Eye (tissue), 1 donor: ENCODE measurements around the gene AMMECR1.
"Not testable (repeated sequence)": the region's sequence is repeated elsewhere in the genome, so short reads cannot be mapped to it uniquely, and the experiment has no call there.

ENCODE experiments used
- DNase-seq: peaks from one replicate; pipeline ENCODE4 v3.0.0-alpha.2; 2015

AMMECR1 gene

GRCh38 chrX:110251961-110252360 is 65.9 kb downstream of the AMMECR1 start:
- no peak for DNase-seq

GRCh38 chrX:110251526-110251925 is 66.4 kb downstream of the AMMECR1 start:
- no peak for DNase-seq

- DNase-seq = no peak
Measured at GRCh38 chrX:110250847-110251246, 67.0 kb downstream of the AMMECR1 start.

GRCh38 chrX:110248578-110248977 is 69.3 kb downstream of the AMMECR1 start:
- no peak for DNase-seq

- DNase-seq = no peak
Measured at GRCh38 chrX:110245011-110245410, 72.9 kb downstream of the AMMECR1 start.

GRCh38 chrX:110242371-110242770 is 75.5 kb downstream of the AMMECR1 start:
- DNase-seq = no peak

- peak; percentile 1 for DNase-seq
Measured at GRCh38 chrX:110241816-110242215, 76.1 kb downstream of the AMMECR1 start.

- not testable (repeated sequence) for DNase-seq
Measured at GRCh38 chrX:110238259-110238658, 79.6 kb downstream of the AMMECR1 start.

- not testable (repeated sequence) for DNase-seq
Measured at GRCh38 chrX:110231485-110231884, 86.4 kb downstream of the AMMECR1 start.

- DNase-seq = not testable (repeated sequence)
Measured at GRCh38 chrX:110229497-110230111, 88.3 kb downstream of the AMMECR1 start.

- DNase-seq = no peak
Measured at GRCh38 chrX:110228453-110228852, 89.4 kb downstream of the AMMECR1 start.

GRCh38 chrX:110226931-110227330 is 91.0 kb downstream of the AMMECR1 start:
- DNase-seq = no peak

GRCh38 chrX:110224926-110225617 is 92.8 kb downstream of the AMMECR1 start:
- DNase-seq = no peak

GRCh38 chrX:110222497-110223257 is 95.2 kb downstream of the AMMECR1 start:
- no peak for DNase-seq

- DNase-seq = no peak
Measured at GRCh38 chrX:110219920-110220319, 98.0 kb downstream of the AMMECR1 start.

- DNase-seq = no peak
Measured at GRCh38 chrX:110218591-110218990, 99.3 kb downstream of the AMMECR1 start.

- DNase-seq = no peak
Measured at GRCh38 chrX:110216027-110216426, 101.9 kb downstream of the AMMECR1 start.

GRCh38 chrX:110215411-110215810 is 102.5 kb downstream of the AMMECR1 start:
- no peak for DNase-seq

- no peak for DNase-seq
Measured at GRCh38 chrX:110214684-110215083, 103.2 kb downstream of the AMMECR1 start.

GRCh38 chrX:110213183-110213582 is 104.7 kb downstream of the AMMECR1 start:
- no peak for DNase-seq

GRCh38 chrX:110212299-110212698 is 105.6 kb downstream of the AMMECR1 start:
- no peak for DNase-seq

- DNase-seq = no peak
Measured at GRCh38 chrX:110211340-110211739, 106.5 kb downstream of the AMMECR1 start.

- no peak for DNase-seq
Measured at GRCh38 chrX:110210417-110211139, 107.3 kb downstream of the AMMECR1 start.
